Measurements from ENCODE around the gene DNAJA2.

DNA sequence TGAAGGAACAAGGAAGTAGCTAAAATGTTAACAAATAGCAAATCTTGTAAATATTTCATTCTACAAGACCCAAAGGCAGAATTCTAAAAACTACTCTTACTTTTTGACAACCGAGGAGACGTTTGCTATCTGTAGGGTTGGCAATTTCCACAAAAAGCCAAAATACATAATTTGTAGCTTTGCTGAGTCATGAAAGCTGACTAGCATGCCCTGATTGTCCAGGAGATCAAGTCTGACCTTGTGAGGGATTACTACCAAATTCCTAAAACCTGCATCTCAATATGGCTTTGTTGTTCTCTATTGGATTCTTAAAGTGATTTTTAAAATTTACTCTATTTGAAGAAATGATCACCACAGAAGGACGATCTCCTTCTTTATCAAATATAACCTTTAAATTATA lies 10.8 kb downstream of the DNAJA2 start:
- TF ChIP-seq EZH2 (IDR thresholded peaks at IDR 0.05; ENCODE audit: insufficient read depth, poor library complexity, severe bottlenecking) (no peak), EZH2phosphoT487 (IDR thresholded peaks at IDR 0.05; ENCODE audit: insufficient read depth, low read depth) (no peak)
